Measurements from ENCODE around the gene RC3H2. TPM values are rescaled to one million over a fixed set of nuclear protein-coding genes. Genes with fewer than 3 reads are reported as not detected.

RC3H2 gene
- total RNA-seq, 2 donors from 2014 or later = 56.4 to 60.1 TPM

DNA sequence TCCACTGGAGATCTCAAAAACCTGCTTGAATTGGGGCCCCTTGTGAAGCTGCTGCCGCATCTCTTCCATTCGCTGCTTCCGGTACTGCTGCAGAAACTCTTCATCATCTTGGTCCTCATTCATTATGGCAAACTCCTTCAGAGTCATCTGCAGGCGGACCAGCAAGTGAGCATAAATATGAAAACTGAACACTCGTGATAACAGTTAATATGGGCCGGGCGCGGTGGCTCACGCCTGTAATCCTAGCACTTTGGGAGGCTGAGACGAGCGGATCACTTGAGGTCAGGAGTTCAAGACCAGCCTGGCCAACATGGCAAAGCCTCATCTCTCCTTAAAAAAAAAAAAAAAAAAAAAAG is 84.7 kb downstream of the RC3H2 start:
- no peak overlapping the region for H3K27ac ChIP-seq (ENCODE audit: low read depth, low read length)
- H3K9ac ChIP-seq (ENCODE audit: extremely low read depth, low read length, poor library complexity, severe bottlenecking) = no peak overlapping the region
- Mint-ChIP-seq H3K4me3 (no peak overlapping the region), H3K9me3 (no peaks in the 10 kb centered on the region), H3K27ac (no peak overlapping the region), H3K36me3 (ENCODE audit: low read depth) (peaks cover 61% of the 10 kb centered on the region), H3K4me1 (peaks cover 18% of the 10 kb centered on the region), H3K27me3 (ENCODE audit: insufficient read depth) (no peaks in the 10 kb centered on the region)
- WGBS, 2 experiments (ENCODE audit: insufficient coverage in 1 of 2, insufficient read length in 1 of 2) = 95% methylated on average over 11 of the region's 11 CpGs
- H3K4me3 ChIP-seq (ENCODE audit: low read length) = no peak overlapping the region
- no peak for DNase-seq
- TF ChIP-seq, protein P1, sequence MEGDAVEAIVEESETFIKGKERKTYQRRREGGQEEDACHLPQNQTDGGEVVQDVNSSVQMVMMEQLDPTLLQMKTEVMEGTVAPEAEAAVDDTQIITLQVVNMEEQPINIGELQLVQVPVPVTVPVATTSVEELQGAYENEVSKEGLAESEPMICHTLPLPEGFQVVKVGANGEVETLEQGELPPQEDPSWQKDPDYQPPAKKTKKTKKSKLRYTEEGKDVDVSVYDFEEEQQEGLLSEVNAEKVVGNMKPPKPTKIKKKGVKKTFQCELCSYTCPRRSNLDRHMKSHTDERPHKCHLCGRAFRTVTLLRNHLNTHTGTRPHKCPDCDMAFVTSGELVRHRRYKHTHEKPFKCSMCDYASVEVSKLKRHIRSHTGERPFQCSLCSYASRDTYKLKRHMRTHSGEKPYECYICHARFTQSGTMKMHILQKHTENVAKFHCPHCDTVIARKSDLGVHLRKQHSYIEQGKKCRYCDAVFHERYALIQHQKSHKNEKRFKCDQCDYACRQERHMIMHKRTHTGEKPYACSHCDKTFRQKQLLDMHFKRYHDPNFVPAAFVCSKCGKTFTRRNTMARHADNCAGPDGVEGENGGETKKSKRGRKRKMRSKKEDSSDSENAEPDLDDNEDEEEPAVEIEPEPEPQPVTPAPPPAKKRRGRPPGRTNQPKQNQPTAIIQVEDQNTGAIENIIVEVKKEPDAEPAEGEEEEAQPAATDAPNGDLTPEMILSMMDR (conservative IDR thresholded peaks at IDR 0.05) = no peak
- H3K4me1 ChIP-seq (ENCODE audit: control insufficient read depth, insufficient read depth, low read length) = peaks cover 3% of the 10 kb centered on the region
- no peaks in the 10 kb centered on the region for H3K27me3 ChIP-seq (ENCODE audit: control insufficient read depth, insufficient read depth, low read length, poor library complexity, severe bottlenecking)
- H3K36me3 ChIP-seq (ENCODE audit: control insufficient read depth, insufficient read depth, low read length) = peaks cover 84% of the 10 kb centered on the region
- H3K9me3 ChIP-seq (ENCODE audit: control insufficient read depth, low read length) = no peaks in the 10 kb centered on the region

DNA sequence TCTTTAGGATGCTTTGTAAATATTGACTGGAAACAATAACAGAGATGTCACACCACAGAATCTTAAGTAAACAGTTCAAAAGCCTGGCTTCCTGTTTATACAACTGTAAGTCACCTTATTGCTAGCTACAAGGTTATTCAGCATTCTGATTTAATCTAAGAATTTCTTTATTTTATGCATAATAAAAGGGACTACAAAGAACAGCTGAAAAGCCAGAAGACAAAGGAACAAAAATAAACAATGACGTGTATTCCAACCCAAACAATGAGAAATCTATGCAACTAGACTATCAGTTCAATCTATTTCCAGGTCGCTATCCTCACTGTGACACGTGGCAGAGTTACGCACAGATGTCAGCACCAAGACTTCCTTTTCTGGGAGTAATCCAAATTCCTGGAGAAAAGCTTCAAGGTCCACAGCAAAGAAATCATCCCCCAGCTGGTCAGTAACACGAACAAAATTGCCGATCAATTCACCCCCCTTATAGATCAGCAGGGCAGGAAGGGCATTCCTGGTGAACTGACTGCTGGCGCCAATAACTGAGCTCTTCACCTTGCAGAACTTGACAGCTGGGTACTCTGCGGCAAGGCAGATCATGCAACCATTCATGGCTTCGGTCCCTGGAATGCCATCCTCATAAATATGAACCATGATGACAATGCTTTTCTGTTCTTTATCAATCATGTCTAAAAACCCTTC is 85.2 kb downstream of the RC3H2 start:
- Histone ChIP-seq H3K27ac (ENCODE audit: low read depth, low read length) (no peak overlapping the region), H3K36me3 (ENCODE audit: control insufficient read depth, insufficient read depth, low read length) (peaks cover 83% of the 10 kb centered on the region), H3K4me3 (ENCODE audit: low read length) (no peak overlapping the region), H3K4me1 (ENCODE audit: control insufficient read depth, insufficient read depth, low read length) (peaks cover 3% of the 10 kb centered on the region), H3K9me3 (ENCODE audit: control insufficient read depth, low read length) (no peaks in the 10 kb centered on the region), H3K27me3 (ENCODE audit: control insufficient read depth, insufficient read depth, low read length, poor library complexity, severe bottlenecking) (no peaks in the 10 kb centered on the region), H3K9ac (ENCODE audit: extremely low read depth, low read length, poor library complexity, severe bottlenecking) (no peak overlapping the region)
- Mint-ChIP-seq H3K27ac (no peak overlapping the region), H3K4me3 (no peak overlapping the region), H3K4me1 (peaks cover 18% of the 10 kb centered on the region), H3K36me3 (ENCODE audit: low read depth) (peaks cover 59% of the 10 kb centered on the region), H3K9me3 (no peaks in the 10 kb centered on the region), H3K27me3 (ENCODE audit: insufficient read depth) (no peaks in the 10 kb centered on the region)
- 93 to 94% methylated on average over 6 to 9 of the region's 9 CpGs for WGBS, 2 experiments (ENCODE audit: insufficient coverage in 1 of 2, insufficient read length in 1 of 2)
- no peak for DNase-seq
- TF ChIP-seq, protein P1 (conservative IDR thresholded peaks at IDR 0.05) = no peak

DNA sequence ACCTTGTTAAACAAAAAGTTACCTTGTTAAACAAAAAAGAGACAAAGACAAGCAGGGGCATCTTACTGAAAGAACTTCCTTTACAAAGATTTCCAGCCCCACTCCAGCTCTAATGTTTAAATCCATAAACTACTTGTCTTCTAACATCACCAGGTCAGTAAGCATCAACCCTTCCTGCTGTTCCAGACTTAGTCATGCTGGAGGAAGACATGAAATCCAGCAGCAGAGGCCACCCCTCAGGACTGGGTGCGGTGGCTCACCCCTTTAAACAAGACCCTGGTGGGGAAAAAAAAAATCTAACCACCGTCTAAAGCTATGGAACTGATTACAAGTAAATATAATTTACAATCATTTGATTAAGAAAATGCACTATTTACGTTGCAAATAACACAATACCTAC is 85.8 kb downstream of the RC3H2 start:
- H3K9me3 Mint-ChIP-seq = no peaks in the 10 kb centered on the region
- Histone ChIP-seq H3K9ac (ENCODE audit: extremely low read depth, low read length, poor library complexity, severe bottlenecking) (no peak overlapping the region), H3K9me3 (ENCODE audit: control insufficient read depth, low read length) (no peaks in the 10 kb centered on the region), H3K4me1 (ENCODE audit: control insufficient read depth, insufficient read depth, low read length) (peaks cover 3% of the 10 kb centered on the region), H3K27ac (ENCODE audit: low read depth, low read length) (no peak overlapping the region), H3K36me3 (ENCODE audit: control insufficient read depth, insufficient read depth, low read length) (peaks cover 78% of the 10 kb centered on the region), H3K27me3 (ENCODE audit: control insufficient read depth, insufficient read depth, low read length, poor library complexity, severe bottlenecking) (no peaks in the 10 kb centered on the region), H3K4me3 (ENCODE audit: low read length) (no peak overlapping the region)
- H3K4me3 Mint-ChIP-seq = no peak overlapping the region
- TF ChIP-seq, protein P1 (conservative IDR thresholded peaks at IDR 0.05) = no peak
- peaks cover 59% of the 10 kb centered on the region for H3K36me3 Mint-ChIP-seq (ENCODE audit: low read depth)
- no peak overlapping the region for H3K27ac Mint-ChIP-seq
- 79% methylated on average over 2 of the region's 3 CpGs; no CpG with 5 or more reads in 1 of the 2 experiments for WGBS, 2 experiments (ENCODE audit: insufficient coverage in 1 of 2, insufficient read length in 1 of 2)
- H3K4me1 Mint-ChIP-seq = peaks cover 18% of the 10 kb centered on the region
- no peaks in the 10 kb centered on the region for H3K27me3 Mint-ChIP-seq (ENCODE audit: insufficient read depth)
- DNase-seq = no peak

All from endodermal cell (in vitro differentiated cells).